Stimulated activated CD8-positive, alpha-beta memory T cell treated with anti-CD3 and anti-CD28 coated beads, Interleukin-15, amount 100 ng/mL, for 1 hour (primary cell): ENCODE measurements around the gene SP2.

Experiments used
- DNase-seq: peaks from one replicate; pipeline ENCODE4 v3.0.0-alpha.2; 2020; ENCODE audit warnings: low read depth

Gene SP2

DNA sequence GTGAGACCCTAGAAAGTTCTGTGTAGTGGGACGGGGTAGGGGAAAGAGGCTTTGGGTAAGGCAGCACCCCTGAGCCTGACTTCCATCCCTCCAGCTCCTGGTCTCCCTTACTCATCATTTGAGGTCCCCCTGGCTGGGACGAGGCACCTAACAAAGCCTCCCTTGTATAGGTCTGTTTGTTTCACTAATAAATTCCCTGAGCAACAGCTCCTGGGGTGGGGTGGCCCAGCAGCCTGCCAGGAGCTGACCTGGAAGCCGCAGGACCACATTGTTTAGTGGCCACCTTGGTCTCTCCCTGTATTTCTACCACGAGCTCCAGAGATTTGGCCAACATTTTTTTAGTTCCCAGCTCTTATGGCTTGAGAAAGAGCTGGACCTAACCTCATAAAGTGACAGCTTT lies 54.4 kb downstream of the SP2 start:
- DNase-seq: no peak

- DNase-seq: no peak
These were observed 56.4 kb downstream of the SP2 start for GRCh38 chr17:47952171-47953021.

GRCh38 chr17:47953909-47954308 lies 57.9 kb downstream of the SP2 start:
- no peak for DNase-seq

GRCh38 chr17:47955497-47956461 lies 59.7 kb downstream of the SP2 start:
- DNase-seq: no peak

GRCh38 chr17:47956791-47957590 lies 61.0 kb downstream of the SP2 start:
- DNase-seq: no peak

DNA sequence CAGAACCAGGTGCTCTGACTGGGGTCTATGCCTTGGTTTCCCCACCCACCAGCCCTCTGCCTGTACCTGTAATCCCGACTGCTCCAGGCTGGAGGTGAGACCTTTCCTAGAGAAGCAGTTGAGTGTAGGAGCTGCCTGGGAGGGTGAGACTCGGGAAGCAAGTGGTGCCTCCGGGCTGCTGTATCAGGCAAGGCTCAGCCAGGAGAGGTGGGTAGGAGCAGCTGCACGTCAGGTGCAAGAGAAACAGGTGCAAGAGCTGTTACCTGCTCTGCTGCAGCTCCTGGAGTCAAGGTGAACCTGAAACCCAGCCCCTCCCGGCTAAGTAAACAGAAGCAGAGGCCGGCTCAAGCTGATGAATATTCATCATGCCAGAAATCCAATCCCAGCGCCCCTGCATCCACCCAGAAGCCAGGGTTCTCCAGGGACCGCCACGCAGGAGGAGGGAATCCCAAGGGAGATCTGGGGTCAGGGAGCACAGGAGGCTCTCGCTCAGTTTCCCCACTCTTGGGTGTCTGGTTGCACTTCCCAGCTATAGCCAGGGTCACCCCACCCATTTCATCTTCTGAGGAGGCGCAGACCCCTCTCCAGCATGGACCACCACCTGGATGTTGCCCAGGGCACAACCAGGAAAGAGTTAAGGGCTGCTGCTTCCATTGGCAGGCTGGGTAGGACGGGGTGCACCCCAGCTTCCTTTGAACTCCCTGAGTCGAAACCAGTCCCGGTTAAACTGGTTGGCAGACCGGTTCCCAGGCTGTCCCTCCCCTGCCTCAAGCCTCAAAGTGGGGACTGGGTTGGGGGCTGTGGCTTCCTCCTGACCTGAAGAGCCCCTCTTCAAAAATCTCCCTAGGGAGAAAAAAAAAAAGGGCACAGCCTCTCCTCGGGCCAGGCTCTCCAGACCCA lies 61.8 kb downstream of the SP2 start, which contains the start of gene PRR15L:
TSS of gene PRR15L (minus strand) at position 293 of the 900 bp plus-strand sequence. CDS start 4,649 bp downstream, outside the sequence.
- DNase-seq: no peak

GRCh38 chr17:47959825-47960655 lies 64.0 kb downstream of the SP2 start:
- DNase-seq: no peak

- no peak for DNase-seq
These were observed 65.4 kb downstream of the SP2 start for GRCh38 chr17:47961406-47961805.

GRCh38 chr17:47962901-47963300 lies 66.9 kb downstream of the SP2 start:
- DNase-seq: no peak

DNA sequence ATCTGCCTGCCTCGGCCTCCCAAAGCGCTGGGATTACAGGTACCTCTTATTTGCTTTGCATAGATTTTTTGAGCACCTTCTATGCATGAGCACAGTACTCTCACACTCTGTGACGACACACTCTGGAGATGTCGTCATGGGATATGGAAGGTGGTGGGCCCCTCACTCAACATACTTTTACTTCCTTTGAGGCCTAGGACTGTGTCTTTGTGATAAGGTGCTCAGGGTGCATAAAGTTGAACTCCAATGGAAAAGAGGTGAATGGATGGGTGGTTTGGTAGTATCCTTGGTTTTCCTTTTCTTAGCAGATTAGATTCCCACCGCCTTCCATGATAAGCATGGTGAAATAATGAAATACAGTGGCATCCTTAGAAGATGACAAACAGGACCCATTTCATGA lies 68.8 kb downstream of the SP2 start:
- DNase-seq: no peak

GRCh38 chr17:47966079-47966519 lies 70.1 kb downstream of the SP2 start:
- no peak for DNase-seq

DNA sequence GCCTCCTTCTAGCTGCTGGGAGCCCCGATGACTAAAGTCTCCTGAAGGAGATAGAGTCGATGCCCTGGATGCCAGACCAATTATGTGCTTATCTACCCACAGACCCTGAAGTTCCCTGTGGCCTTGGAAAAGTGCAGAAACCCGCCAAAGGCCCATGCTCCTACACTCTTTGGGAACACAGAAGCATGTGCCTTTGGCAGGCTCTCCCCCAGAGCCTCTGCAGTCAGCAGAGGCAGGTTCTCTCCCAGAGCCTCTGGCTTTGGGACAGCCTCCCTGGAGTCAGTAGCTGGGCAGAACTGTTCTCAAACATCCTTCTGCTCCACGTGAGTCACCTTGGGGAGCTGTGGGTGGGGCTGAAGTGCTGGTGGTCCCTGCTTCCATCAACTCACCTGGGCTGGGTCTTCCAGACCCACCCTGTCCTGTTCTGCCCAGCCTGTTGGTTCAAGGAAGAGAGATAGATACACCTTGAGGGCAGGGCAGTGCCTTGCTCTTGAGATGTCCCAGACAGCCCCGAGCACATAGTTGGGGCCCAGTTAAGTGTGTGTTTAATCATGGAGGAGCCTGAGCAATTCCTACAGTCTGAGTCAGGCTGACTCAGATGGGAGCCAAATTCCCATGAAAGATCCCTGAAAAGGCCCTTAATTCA lies 71.7 kb downstream of the SP2 start:
- no peak for DNase-seq

GRCh38 chr17:47968836-47969235 lies 72.8 kb downstream of the SP2 start:
- no peak for DNase-seq

DNA sequence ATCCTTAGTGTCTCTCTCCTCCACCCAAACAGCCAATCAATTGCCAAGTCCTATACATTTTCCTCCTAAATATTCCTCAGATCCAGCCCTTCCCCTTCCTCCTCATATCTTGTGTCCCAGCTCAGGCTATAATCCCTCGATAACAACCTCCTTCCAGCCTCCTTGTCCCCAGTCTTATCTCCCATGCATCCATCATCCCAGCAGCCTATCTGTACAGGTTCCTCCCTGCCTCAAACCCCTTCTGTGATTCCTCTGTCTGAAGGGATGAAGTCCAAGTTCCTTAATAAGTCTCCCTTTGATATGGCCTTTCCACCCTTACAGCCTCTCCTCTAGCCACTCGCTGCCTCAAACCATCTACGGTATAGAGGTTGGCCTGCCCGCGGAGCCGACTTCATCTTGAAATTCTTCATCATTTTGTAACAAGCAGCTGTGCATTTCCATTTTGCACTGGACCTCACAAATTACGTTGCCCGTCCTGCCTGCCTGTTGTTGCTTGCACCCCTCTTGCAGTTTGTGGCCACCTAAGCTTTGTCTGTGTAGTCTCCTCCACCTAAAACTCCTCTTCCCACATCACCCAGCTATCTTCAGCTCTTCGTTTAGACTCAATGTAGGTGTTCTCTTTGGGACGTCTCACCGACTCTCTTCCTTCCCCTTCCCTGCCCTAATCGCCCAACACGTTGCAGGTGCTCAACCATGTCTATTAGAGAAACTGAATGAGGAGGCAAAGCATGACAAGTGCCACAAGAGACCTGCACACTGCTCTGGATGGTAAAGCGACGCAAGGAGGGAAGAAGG lies 74.1 kb downstream of the SP2 start:
- no peak for DNase-seq

DNA sequence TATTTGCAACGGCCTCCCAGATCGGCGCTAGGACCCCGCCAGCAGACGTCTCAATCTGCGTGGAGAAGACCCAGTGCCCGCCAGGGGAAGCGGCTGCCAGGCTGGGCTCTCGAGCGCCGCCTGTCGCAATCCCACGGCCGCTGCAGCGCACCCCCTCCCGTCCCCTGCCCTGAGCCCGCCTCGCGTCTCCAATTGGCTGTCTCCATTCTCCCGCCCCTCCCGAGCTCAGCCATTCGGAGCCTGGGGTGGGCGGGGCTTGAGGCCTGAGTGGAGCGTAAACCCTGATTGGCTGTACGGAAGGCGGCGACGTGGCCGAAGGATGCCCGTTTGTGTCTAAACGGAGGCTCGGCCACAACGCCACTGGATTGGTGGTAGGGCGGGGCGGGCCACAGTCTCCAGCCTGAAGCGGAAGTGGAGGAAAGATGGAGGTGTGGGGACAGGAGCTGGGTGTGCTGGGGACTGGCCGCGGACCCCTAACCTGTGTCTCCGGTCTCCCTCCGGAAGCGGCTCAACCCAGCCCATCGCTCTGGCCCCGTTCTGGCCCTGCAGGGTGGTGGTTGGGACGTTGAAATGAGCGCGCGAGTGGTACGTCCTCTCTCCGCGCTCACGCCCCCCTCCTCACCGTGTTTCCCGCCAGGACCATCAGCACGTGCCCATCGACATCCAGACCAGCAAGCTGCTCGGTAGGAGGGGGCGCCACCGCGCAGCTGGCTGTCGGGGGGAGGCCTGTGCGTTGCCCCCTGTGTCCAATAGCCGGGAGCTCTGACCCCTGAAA lies 74.9 kb downstream of the SP2 start, which contains the start of gene CDK5RAP3:
TSS of gene CDK5RAP3 (plus strand) at position 389 of the 775 bp plus-strand sequence. CDS start at position 423, 34 bp downstream.
- peak; percentile 97 for DNase-seq

GRCh38 chr17:47973541-47973940 lies 77.5 kb downstream of the SP2 start:
- DNase-seq: no peak

GRCh38 chr17:47975189-47975822 lies 79.3 kb downstream of the SP2 start:
- no peak for DNase-seq
